HG02970 (cell line): Measurements from ENCODE around the gene CD300A.
"Not testable (repeated sequence)": the region's sequence is repeated elsewhere in the genome, so short reads cannot be mapped to it uniquely, and the experiment has no call there.

ENCODE experiments used
- ATAC-seq: cut with Tn5 transposase; IDR thresholded peaks from one replicate; pipeline ENCODE4 v1.9.1; 2021; ENCODE audit warnings: mild to moderate bottlenecking, moderate library complexity, moderate number of reproducible peaks; ENCODE audit not compliant: unreplicated experiment, low FRiP score

The CD300A gene

DNA sequence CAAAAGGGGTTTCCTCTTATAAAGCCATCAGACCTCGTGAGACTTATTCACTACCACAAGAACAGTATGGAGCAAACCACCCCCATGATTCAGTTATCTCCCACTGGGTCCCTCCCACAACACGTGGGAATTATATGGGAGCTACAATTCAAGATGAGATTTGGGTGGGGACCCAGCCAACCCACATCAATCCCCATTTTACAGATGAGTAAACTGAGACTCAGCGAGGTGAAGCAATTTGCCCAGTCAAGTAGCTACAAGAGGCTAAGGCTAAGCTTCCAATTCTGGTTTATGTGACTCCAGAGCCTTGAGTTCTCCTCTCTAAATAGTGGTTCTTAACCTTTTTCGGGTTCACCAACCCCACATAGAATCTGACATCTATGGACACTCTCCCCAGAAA lies 8.8 kb downstream of the CD300A start:
- no peak for ATAC-seq

DNA sequence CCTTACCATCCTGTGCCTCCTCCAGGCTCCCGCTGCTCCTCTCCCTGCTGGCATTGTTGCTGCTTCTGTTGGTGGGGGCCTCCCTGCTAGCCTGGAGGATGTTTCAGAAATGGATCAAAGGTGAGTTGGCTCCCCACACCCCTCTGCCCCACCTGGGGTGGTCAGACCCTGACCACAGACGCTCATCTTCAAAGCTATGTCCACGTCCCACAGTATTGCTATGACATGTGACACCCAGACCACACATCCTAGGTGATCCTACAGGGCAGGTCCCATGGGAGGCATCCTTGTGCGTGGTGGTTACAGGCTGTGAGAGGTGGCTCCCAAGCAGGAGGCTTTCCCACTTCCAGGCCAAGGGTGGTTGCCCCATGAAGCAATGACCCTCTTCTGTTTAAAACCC lies 11.0 kb downstream of the CD300A start:
- no peak for ATAC-seq

DNA sequence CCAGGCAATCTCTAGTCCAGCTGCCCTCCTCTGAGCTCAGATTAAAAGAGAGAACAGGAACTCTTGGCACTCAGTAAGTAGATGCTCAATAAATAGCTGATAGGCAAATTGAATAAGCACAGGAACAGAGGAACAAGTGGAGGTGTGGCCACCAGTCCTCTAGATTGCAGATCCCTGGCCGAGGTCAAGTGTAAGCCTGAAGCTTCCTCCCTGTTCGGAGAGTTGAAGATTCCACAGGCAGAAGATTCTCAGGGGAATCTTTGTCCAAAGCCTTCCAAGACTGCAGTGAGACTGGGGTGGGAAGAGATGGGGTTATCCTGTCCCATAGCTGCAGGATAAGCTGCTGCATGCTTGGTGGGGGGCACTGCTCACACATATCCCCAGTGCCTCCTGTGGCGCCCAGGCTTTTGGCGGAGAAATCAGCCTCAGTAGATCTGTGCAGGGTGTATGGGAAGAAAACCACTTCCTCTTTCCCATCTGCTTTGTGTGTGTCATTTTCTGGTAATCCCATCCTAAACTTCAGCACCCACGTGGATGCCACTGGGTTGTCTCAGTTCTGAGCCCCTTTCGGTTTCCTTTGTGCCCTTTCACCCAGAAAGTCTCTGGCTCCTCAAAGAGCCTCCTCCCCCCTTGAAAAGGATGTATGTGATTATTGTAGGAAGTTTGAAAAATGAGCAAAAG lies 12.1 kb downstream of the CD300A start:
- no peak for ATAC-seq

DNA sequence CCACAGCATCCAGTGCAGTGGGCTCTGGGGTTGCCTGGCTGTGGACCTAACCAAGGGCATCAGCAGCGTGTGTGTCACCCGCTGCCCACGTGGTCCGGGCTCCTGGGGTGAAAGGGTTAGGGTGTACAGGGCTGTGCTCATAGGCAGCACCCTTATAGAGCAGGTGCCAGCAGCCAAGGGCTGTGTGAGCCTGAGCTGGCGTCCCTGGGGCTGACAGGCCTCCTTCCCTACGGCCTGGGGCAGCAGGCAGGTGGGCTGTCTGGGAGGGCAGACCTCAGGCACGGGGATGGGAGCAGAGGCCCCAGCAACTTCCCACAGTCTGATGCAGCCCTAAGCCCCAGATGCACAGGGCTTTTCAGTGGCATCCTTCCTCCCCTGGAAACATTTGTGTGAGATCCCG lies 13.9 kb downstream of the CD300A start:
- ATAC-seq = no peak

DNA sequence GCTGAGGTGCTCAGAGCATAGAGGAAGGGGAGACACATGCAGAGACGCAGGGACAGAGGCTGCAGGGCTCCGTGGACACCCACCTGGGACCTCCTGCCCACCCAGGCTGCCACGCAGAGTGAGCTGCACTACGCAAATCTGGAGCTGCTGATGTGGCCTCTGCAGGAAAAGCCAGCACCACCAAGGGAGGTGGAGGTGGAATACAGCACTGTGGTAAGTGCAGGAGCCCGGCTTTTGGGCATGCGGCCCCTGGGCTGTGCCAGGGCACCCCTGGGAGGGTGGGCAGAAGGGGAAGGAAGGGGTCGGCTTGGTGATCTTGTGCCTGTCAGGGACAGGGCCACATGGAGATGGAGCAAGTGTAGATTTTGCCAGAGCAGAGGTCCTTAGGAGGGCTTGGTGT lies 15.2 kb downstream of the CD300A start:
- ATAC-seq = no peak

DNA sequence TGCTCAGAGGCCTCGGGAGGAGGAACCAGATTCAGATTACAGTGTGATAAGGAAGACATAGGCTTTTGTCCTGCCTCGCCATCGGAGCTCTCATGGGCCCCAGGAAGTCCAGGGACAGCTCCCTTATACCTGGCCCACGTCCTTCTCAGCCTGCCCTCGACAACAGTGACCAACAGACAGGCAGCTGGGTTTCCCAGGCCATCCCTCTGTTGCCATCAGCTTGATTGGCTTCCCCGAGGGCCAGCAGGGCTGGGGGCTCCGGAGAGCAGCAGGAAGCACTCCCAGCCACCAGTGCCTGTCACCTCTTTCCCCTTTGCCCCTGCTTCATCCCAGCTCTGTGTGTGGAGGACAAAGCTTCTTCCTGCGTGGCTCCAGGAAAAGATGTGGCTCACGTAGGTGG lies 17.6 kb downstream of the CD300A start:
- ATAC-seq = no peak

DNA sequence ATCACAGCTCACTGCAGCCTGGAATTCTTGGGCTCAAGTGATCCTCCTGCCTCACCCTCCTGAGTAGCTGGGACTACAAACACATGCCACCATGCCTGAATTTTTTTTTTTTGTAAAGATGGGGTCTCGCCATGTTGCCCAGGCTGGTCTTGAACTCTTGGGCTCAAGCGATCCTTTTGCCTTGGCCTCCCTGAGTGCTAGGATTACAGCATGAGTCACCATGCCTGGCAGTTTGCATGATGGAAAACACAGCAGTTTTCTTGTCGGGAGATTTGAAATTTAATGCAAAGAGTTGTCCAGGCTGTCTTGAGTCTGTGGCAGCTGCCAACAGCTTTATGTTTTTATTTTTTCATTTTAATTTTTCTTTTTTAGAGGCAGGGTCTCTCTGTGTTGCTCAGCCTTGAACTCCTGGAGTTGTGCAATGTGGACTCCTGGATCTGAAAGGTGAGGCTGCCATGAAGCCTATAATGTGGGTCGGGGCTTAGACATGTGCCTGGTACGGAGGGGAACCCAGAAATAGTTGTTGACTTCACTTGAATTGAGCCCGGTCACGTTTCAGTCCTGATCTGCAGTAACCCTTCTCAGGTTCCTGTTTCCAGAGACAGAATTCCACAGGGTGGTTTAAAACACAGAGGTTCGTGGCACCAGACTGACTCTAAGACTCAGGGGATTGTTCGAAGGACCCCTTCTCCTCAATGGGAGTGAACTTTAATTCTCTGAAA lies 18.7 kb downstream of the CD300A start:
- no peak for ATAC-seq

DNA sequence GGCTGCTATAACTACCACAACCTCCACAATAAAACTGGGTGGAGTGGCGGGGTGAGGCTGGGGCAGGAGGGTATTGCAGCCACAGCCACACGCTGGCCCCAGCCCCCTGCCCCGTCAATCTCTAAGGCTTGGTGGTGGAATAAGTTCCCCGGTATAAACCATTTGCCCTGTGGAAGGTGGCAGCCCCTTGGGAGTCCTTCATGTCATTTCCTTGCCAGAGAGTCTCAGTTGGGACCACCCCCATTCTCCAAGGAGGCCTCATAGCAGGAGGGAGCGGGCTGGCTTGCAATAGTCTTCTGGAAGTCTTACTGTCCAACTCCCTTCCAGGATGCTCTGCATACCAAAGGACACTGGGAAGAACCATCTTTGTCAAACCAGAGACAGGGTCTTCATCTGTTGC lies 19.4 kb downstream of the CD300A start:
- no peak for ATAC-seq

DNA sequence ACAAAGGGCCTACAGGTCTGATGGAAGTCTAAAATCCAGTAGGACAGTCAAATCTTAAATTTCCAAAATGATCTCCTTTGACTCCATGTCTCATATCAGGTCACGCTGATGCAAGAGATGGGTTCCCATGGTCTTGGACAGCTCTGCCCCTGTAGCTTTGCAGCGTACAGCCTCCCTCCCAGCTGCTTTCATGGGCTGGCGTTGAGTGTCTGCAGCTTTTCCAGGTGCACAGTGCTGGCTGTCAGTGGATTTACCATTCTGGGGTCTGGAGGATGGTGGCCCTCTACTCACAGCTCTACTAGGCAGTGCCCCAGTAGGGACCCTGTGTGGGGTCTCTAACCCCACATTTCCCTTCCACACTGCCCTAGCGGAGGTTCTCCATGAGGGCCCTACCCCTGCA lies 21.8 kb downstream of the CD300A start:
- ATAC-seq = not testable (repeated sequence)

DNA sequence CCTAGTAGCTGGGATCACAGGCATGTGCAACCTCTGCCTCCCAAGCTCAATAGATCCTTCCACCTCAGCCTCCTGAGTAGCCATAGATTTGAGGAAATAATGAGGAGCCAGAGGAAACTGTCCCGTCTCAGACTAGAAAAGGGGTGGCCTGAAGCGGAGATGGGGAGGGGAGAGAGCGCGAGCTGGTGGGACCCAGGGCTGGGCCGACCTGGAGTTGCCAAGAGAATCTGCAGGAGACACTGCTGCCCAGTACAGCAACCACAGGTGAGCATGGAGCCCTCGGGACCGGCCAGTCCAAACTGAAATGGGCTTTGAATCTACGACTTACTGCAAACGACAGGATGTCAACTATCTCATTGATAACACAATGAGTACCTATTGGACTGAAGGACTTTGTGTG lies 24.3 kb downstream of the CD300A start:
- ATAC-seq = no peak

DNA sequence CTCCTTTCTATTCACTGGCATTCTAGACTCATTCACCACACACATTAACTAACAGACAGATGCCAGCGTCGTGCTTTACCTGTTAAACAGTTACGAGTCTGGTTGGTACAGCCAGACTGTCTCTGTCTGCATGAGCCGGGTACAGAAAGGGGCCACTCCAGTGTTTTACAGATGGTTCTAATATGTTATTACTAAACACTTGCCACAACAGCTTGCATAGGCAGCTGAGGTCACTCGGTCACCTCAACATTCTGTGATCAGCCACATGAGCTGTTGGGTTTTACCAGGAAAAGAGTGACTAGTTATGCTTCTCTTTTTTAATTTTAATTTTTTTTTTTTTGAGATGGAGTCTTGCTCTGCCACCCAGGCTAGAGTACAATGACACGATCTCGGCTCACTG lies 25.2 kb downstream of the CD300A start:
- no peak for ATAC-seq

DNA sequence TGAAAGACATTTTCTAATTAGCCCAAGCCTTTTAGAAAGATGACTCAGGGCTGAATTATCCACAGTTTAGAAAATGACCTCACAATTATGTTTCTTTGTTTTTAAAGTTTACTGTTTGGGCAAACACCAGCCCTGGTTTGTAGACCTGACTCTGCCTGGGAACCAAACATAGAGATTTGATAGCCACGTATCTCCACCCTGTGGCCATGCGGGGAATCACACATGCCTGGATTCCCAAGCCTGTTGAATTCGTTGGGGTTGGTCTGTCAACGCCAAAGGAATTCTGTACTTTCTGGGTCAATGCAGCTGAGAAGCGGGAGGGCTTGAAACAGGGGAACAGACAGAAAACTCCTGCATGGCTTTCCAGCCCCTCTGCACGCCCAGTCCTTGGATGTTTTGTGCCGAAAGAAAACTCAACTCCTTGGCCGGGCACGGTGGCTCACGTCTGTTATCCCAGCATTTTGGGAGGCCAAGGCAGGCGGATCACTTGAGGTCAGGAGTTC lies 26.9 kb downstream of the CD300A start:
- ATAC-seq = no peak

DNA sequence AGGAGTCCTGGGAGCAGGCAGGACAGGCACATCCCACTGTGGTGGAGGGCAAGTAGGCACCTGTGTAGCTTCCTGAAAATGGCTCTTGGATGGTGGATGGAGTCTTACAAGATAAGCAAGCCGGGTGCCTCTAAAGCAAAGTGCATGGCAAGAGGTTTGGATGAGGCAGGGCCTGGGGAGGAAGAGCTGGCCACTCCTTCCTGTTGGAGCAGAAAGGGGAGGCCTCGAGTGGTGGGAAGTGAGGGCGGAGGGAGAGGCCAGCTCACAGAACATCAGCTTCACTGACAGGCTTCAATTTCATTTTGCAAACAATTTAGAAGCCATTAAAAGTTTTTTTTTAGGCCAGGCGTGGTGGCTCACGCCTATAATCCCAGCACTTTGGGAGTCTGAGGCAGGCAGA lies 31.0 kb downstream of the CD300A start:
- no peak for ATAC-seq

DNA sequence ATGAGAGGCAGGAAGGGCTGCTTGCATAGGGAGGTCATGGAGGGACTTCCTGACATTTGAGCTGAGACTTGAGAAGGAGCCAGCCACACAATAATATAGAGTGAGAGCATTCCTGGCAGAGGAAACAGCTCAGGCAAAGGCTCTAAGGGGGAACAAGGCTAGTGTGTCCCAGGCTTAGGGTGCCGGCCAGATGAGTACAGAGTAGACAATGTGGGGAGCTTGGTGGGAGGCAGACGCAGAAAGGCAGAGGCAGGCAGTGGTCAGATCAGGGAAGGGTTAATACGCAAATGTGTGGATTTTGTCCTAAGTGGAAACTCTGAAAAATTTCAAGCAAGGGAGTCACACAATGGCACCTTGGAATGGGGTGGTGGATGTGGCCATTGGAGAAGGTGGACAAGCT lies 33.6 kb downstream of the CD300A start:
- no peak for ATAC-seq

DNA sequence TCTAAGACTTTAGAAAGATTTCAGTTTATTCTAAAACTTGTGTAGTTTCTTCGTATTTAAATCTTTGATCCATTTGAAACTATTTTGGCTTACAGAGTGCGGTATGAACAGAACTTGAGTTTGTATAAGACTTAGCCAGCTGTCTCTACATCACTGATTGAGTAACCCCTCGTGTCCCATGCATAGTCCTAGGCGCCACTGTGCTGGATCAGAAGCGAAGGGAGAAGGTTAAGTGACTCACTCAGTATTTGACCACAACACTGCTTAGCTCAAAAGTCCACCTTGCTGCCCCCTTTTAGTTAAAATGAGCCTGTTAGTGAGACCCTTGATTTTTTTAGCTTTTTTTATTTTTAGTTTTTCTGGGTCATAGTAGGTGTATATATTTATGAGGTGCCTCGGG lies 36.4 kb downstream of the CD300A start:
- ATAC-seq = no peak

DNA sequence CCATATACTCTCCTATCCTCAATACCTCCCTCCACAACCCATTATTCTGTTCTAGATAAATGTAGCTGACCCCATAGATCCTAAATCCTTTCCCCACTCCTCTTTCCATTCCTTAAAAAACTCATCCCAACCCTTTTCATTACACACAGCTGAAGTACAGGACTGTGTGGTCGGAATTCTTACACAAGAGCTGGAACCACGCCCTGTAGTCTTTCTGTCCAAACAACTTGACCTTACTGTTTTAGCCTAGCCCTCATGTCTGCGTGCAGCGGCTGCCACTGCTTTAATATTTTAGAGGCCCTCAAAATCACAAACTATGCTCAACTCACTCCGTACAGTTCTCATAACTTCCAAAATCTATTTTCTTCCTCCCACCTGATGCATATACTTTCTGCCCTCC lies 37.5 kb downstream of the CD300A start:
- ATAC-seq = not testable (repeated sequence)

DNA sequence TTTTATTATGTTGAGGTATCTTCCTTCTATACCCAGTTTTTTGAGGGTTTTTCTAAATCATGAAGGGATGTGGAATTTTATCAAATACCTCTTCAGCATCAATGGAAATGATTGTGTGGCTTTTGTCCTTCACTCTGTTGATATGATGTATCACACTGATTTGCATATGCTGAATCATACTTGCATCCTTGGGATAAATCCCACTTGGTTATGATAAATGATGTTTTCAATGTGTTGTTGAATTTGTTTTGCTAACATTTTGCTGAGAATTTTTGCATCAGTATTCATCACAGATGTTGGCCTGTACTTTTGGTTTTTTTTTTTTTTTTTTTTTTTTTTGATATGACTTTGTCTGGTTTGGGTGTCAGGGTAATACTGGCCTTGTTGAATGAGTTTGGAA lies 41.7 kb downstream of the CD300A start:
- ATAC-seq = no peak

DNA sequence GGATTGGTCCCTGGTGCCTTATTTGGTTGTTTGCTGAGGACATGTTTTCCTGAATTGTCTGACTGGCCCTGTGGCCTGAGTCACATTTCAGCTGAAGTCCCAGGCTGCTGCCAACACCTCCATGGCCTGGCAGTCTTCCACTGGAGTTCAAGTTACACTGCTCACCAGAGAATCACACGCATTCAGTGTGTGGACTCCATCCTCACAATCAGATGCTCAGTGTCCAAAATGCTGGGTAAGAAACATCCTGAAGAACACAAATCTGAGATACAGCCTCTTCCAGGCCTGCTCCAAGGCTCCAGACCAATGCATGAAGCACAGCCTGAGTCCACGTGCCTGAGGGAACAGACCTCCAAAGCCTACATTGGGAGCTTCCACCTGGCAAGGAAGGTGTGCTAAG lies 45.6 kb downstream of the CD300A start:
- ATAC-seq = no peak

DNA sequence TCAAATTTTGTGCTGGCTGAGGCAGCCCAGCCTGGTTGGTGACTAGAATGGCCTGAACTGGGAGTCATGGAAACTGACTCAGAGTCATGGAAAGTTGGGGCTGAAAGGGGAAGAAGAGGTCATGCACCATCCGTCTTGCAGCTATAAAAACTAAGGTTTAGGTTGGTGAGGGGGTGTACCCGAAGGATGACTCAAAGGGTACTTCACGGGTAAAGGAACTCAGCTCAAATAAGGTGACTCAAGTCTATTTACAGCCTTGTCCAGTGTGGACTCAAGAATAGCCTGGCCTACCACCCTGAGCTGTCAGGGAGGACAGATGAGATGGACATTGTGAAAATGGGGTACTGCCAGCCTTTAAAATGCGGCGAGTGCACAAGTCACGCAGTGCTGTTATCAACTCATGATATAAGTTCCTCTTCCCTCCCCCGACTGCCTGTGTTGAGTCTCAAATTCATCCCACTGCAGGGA lies 46.2 kb downstream of the CD300A start:
- ATAC-seq = no peak

DNA sequence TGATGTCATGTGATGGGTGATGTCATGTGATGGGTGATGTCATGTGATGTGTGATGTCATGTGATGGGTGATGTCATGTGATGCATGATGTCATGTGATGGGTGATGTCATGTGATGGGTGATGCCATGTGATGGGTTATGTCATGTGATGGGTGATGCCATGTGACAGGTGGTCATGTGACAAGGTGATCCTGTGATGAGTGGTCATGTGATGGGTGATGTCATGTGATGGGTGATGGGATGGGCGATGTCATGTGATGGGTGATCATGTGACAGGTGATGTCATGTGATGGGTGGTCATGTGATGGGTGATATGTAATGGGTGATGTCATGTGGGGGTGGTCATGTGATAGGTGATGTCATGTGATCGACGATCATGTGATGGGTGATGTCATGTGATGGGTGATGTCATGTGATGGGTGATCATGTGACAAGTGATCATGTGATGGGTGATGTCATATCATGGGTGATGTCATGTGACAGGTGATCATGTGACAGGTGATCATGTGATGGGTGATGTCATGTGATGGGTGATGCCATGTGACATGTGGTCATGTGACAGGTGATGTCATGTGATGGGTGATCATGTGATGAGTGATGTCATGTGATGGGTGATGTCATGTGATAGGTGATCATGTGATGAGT lies 47.7 kb downstream of the CD300A start:
- no peak for ATAC-seq

DNA sequence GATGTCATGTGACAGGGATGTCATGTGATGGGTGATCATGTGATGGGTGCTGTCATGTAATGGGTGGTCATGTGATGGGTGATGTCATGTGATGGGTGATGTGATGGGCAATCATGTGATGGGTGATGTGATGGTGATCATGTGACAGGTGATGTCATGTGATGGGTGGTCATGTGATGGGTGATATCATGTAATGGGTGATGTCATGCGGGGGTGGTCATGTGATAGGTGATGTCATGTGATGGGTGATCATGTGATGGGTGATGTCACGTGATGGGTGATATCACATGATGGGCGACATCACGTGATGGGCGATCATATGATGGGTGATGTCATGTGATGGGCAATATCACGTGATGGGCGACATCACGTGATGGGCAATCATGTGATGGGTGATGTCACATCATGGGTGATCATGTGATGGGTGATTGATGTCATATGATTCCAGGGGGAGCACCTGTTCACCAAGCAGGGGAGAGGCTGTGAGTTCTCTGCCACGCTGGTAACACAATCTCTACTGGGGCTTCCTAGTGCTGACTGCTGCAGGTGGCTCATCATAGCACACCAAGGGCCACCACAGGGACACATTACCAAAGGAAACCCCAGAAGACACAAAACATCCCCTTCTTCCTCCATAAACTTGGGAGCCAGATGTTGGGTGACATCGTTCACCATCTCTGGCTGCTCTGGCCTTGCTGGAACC lies 48.3 kb downstream of the CD300A start:
- ATAC-seq = no peak
